ENCODE measurements around the gene PDHX. TPM values are rescaled to one million over a fixed set of nuclear protein-coding genes. Genes with fewer than 3 reads are reported as not detected.

The PDHX gene
- total RNA-seq, 1 experiment from 2014 or later: 43.4 TPM

DNA sequence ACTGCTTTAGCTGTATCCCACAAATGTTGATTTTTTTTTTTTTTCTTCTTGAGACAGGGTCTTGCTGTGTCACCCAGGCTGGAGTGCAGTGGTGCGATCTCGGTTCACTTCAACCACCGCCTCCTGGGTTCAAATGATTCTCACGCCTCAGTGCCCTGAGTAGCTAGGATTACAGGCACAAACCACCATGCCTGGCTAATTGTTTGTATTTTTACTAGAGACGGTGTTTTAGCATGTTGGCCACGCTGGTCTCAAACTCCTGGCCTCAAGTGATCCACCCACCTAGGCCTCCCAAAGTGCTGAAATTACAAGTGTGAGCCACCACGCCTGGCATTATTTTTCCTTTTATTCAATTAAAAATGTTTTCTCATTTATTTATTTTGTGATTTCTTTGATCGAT, 55.9 kb downstream of the PDHX start (continued):
- TF ChIP-seq HMGA2 (CRISPR knock-in tag; IDR thresholded peaks at IDR 0.05): no peak
- TF ChIP-seq, protein P1, sequence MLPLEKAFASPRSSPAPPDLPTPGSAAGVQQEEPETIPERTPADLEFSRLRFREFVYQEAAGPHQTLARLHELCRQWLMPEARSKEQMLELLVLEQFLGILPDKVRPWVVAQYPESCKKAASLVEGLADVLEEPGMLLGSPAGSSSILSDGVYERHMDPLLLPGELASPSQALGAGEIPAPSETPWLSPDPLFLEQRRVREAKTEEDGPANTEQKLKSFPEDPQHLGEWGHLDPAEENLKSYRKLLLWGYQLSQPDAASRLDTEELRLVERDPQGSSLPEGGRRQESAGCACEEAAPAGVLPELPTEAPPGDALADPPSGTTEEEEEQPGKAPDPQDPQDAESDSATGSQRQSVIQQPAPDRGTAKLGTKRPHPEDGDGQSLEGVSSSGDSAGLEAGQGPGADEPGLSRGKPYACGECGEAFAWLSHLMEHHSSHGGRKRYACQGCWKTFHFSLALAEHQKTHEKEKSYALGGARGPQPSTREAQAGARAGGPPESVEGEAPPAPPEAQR (CRISPR knock-in tag; IDR thresholded peaks at IDR 0.05): no peak

DNA sequence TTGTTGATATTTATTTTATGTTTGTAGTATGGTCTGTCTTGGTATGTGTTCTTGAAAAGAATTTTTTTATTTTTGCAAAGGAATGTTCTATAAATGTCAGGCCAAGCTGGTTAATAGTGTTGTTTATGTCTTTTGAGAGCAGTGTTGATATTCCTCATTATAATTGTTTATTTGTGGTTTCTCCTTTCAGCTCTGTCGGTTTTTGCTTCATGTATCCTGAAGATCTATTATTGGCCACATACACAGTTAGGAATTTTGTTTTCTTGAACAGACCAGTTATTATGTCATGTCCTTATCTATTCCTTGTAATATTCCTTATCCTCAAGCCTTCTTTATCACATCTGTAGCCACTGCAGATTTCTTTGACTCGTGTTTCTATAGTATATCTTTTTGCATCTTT, 56.5 kb downstream of the PDHX start:
- POLR2A ChIA-PET: no interaction called here

DNA sequence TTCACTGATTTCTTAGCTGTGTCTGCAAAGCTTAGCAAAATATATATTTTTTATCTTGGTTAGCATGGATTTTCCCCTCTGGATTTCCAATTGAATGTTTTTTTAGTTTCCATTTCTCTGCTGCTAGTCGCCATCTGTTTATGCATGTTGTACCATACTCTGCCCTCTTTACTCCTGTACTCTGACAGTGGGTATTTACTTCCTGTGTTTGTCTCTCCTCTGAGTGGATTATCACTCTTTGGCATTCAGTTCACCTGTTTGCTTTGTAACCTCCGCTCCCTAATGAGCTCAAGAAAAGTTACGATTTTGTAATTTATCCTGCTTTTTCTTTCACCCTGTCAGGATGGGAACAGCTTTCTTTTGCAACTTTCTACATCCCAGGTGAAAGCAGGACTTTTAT, 59.1 kb downstream of the PDHX start:
- peaks cover 28% of the 10 kb centered on the region for H3K36me3 Mint-ChIP-seq
- no peak overlapping the region for H3K4me3 Mint-ChIP-seq
- H3K27ac Mint-ChIP-seq: peak overlapping the region; percentile 61
- peaks cover 14% of the 10 kb centered on the region for H3K4me1 Mint-ChIP-seq
- POLR2A ChIA-PET: no interaction called here
- ATAC-seq: no peak
- no peak for DNase-seq (ENCODE audit: low spot score)
- H3K9me3 Mint-ChIP-seq: peaks cover 2% of the 10 kb centered on the region
- H3K27me3 Mint-ChIP-seq (ENCODE audit: low read depth): no peaks in the 10 kb centered on the region
- CTCF ChIA-PET: no interaction called here
- TF ChIP-seq, protein P2, sequence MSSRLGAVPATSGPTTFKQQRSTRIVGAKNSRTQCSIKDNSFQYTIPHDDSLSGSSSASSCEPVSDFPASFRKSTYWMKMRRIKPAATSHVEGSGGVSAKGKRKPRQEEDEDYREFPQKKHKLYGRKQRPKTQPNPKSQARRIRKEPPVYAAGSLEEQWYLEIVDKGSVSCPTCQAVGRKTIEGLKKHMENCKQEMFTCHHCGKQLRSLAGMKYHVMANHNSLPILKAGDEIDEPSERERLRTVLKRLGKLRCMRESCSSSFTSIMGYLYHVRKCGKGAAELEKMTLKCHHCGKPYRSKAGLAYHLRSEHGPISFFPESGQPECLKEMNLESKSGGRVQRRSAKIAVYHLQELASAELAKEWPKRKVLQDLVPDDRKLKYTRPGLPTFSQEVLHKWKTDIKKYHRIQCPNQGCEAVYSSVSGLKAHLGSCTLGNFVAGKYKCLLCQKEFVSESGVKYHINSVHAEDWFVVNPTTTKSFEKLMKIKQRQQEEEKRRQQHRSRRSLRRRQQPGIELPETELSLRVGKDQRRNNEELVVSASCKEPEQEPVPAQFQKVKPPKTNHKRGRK (CRISPR knock-in tag; IDR thresholded peaks at IDR 0.05; ENCODE audit: borderline replicate concordance): no peak
- TF ChIP-seq ZNF121 (CRISPR knock-in tag; IDR thresholded peaks at IDR 0.05) (no peak), ZNF219 (CRISPR knock-in tag; IDR thresholded peaks at IDR 0.05; ENCODE audit: borderline replicate concordance) (no peak), KAT7 (CRISPR knock-in tag; IDR thresholded peaks at IDR 0.05; ENCODE audit: borderline replicate concordance) (no peak), TEAD4 (CRISPR knock-in tag; IDR thresholded peaks at IDR 0.05) (no peak), SMAD4 (CRISPR knock-in tag; IDR thresholded peaks at IDR 0.05) (no peak)
- TF ChIP-seq, protein P3, sequence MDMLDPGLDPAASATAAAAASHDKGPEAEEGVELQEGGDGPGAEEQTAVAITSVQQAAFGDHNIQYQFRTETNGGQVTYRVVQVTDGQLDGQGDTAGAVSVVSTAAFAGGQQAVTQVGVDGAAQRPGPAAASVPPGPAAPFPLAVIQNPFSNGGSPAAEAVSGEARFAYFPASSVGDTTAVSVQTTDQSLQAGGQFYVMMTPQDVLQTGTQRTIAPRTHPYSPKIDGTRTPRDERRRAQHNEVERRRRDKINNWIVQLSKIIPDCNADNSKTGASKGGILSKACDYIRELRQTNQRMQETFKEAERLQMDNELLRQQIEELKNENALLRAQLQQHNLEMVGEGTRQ (CRISPR knock-in tag; IDR thresholded peaks at IDR 0.05): no peak
- TF ChIP-seq, protein P4, sequence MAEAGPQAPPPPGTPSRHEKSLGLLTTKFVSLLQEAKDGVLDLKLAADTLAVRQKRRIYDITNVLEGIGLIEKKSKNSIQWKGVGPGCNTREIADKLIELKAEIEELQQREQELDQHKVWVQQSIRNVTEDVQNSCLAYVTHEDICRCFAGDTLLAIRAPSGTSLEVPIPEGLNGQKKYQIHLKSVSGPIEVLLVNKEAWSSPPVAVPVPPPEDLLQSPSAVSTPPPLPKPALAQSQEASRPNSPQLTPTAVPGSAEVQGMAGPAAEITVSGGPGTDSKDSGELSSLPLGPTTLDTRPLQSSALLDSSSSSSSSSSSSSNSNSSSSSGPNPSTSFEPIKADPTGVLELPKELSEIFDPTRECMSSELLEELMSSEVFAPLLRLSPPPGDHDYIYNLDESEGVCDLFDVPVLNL (CRISPR knock-in tag; IDR thresholded peaks at IDR 0.05; ENCODE audit: borderline replicate concordance, low read depth): no peak

More for the DNA sequence above, 56.5 kb downstream of the PDHX start:
- TF ChIP-seq, protein P5, sequence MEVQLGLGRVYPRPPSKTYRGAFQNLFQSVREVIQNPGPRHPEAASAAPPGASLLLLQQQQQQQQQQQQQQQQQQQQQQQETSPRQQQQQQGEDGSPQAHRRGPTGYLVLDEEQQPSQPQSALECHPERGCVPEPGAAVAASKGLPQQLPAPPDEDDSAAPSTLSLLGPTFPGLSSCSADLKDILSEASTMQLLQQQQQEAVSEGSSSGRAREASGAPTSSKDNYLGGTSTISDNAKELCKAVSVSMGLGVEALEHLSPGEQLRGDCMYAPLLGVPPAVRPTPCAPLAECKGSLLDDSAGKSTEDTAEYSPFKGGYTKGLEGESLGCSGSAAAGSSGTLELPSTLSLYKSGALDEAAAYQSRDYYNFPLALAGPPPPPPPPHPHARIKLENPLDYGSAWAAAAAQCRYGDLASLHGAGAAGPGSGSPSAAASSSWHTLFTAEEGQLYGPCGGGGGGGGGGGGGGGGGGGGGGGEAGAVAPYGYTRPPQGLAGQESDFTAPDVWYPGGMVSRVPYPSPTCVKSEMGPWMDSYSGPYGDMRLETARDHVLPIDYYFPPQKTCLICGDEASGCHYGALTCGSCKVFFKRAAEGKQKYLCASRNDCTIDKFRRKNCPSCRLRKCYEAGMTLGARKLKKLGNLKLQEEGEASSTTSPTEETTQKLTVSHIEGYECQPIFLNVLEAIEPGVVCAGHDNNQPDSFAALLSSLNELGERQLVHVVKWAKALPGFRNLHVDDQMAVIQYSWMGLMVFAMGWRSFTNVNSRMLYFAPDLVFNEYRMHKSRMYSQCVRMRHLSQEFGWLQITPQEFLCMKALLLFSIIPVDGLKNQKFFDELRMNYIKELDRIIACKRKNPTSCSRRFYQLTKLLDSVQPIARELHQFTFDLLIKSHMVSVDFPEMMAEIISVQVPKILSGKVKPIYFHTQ (CRISPR knock-in tag; IDR thresholded peaks at IDR 0.05): no peak
- TF ChIP-seq, protein P6, sequence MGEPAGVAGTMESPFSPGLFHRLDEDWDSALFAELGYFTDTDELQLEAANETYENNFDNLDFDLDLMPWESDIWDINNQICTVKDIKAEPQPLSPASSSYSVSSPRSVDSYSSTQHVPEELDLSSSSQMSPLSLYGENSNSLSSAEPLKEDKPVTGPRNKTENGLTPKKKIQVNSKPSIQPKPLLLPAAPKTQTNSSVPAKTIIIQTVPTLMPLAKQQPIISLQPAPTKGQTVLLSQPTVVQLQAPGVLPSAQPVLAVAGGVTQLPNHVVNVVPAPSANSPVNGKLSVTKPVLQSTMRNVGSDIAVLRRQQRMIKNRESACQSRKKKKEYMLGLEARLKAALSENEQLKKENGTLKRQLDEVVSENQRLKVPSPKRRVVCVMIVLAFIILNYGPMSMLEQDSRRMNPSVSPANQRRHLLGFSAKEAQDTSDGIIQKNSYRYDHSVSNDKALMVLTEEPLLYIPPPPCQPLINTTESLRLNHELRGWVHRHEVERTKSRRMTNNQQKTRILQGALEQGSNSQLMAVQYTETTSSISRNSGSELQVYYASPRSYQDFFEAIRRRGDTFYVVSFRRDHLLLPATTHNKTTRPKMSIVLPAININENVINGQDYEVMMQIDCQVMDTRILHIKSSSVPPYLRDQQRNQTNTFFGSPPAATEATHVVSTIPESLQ (CRISPR knock-in tag; IDR thresholded peaks at IDR 0.05): no peak
- no peak for TF ChIP-seq ETV6 (CRISPR knock-in tag; IDR thresholded peaks at IDR 0.05)
- no peak for TF ChIP-seq SP1 (CRISPR knock-in tag; conservative IDR thresholded peaks at IDR 0.05)
- TF ChIP-seq, protein P7, sequence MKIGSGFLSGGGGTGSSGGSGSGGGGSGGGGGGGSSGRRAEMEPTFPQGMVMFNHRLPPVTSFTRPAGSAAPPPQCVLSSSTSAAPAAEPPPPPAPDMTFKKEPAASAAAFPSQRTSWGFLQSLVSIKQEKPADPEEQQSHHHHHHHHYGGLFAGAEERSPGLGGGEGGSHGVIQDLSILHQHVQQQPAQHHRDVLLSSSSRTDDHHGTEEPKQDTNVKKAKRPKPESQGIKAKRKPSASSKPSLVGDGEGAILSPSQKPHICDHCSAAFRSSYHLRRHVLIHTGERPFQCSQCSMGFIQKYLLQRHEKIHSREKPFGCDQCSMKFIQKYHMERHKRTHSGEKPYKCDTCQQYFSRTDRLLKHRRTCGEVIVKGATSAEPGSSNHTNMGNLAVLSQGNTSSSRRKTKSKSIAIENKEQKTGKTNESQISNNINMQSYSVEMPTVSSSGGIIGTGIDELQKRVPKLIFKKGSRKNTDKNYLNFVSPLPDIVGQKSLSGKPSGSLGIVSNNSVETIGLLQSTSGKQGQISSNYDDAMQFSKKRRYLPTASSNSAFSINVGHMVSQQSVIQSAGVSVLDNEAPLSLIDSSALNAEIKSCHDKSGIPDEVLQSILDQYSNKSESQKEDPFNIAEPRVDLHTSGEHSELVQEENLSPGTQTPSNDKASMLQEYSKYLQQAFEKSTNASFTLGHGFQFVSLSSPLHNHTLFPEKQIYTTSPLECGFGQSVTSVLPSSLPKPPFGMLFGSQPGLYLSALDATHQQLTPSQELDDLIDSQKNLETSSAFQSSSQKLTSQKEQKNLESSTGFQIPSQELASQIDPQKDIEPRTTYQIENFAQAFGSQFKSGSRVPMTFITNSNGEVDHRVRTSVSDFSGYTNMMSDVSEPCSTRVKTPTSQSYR (CRISPR knock-in tag; IDR thresholded peaks at IDR 0.05): no peak
- TF ChIP-seq CBFB (CRISPR knock-in tag; IDR thresholded peaks at IDR 0.05; ENCODE audit: low read depth): no peak
- TF ChIP-seq NFYB (CRISPR knock-in tag; conservative IDR thresholded peaks at IDR 0.05; ENCODE audit: low read depth): no peak
- TF ChIP-seq, protein P8, sequence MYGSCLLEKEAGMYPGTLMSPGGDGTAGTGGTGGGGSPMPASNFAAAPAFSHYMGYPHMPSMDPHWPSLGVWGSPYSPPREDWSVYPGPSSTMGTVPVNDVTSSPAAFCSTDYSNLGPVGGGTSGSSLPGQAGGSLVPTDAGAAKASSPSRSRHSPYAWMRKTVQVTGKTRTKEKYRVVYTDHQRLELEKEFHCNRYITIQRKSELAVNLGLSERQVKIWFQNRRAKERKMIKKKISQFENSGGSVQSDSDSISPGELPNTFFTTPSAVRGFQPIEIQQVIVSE (CRISPR knock-in tag; IDR thresholded peaks at IDR 0.05; ENCODE audit: borderline replicate concordance): no peak
- TF ChIP-seq KAT7 (CRISPR knock-in tag; IDR thresholded peaks at IDR 0.05; ENCODE audit: borderline replicate concordance): no peak
- no peak for TF ChIP-seq SMAD3 (CRISPR knock-in tag; IDR thresholded peaks at IDR 0.05; ENCODE audit: borderline replicate concordance)
- TF ChIP-seq TCF7 (CRISPR knock-in tag; IDR thresholded peaks at IDR 0.05; ENCODE audit: low read depth): no peak
- TF ChIP-seq TEAD1 (CRISPR knock-in tag; IDR thresholded peaks at IDR 0.05): no peak
- no peak overlapping the region for H3K4me3 Mint-ChIP-seq
- no peaks in the 10 kb centered on the region for H3K9me3 Mint-ChIP-seq
- no peaks in the 10 kb centered on the region for H3K27me3 Mint-ChIP-seq (ENCODE audit: low read depth)
- peaks cover 6% of the 10 kb centered on the region for H3K4me1 Mint-ChIP-seq
- peaks cover 41% of the 10 kb centered on the region for H3K36me3 Mint-ChIP-seq
- no peak for DNase-seq (ENCODE audit: low spot score)
- no peak overlapping the region for H3K27ac Mint-ChIP-seq
- no peak for ATAC-seq
- CTCF ChIA-PET: no interaction called here
